SK-N-SH treated with all-trans-retinoic acid at 6 μM for 48 hours (cell line): ENCODE data around the gene ANK3.

Experiments
- ATAC-seq: fragments of 200-7000 bp; cut with Tn5 transposase; 3 replicates; pipeline ENCODE4 v1.9.1; 2020; ENCODE audit warnings: mild to moderate bottlenecking, moderate library complexity
- ARNTL ChIP-seq: fragments of 450-650 bp; formaldehyde crosslinking; IDR thresholded peaks from 2 replicates; pipeline ENCODE4 v1.5.0; 2020; ENCODE audit warnings: low read depth, mild to moderate bottlenecking, moderate library complexity, borderline replicate concordance
- BACH2 ChIP-seq: fragments of 250-450 bp; sonication (Bioruptor Pico); IDR thresholded peaks from 2 replicates; pipeline ENCODE4 v1.9.0; 2021; ENCODE audit warnings: mild to moderate bottlenecking, borderline replicate concordance
- CSDC2 ChIP-seq: fragments of 250-450 bp; sonication (Bioruptor Pico); IDR thresholded peaks from 2 replicates; pipeline ENCODE4 v1.5.0; 2020; ENCODE audit warnings: mild to moderate bottlenecking, moderate library complexity
- ESRRG ChIP-seq: fragments of 250-450 bp; sonication (Bioruptor Pico); IDR thresholded peaks from 2 replicates; pipeline ENCODE4 v1.6.1; 2021; ENCODE audit warnings: mild to moderate bottlenecking
- GLIS3 ChIP-seq: fragments of 250-450 bp; sonication (Bioruptor Pico); IDR thresholded peaks from 2 replicates; pipeline ENCODE4 v1.5.0; 2020; ENCODE audit warnings: mild to moderate bottlenecking, moderate library complexity
- ISL1 ChIP-seq: fragments of 250-450 bp; sonication (Bioruptor Pico); IDR thresholded peaks from 2 replicates; pipeline ENCODE4 v2.1.2; 2022; ENCODE audit warnings: mild to moderate bottlenecking, moderate library complexity
- OSR1 ChIP-seq: fragments of 250-450 bp; sonication (Bioruptor Pico); IDR thresholded peaks from 2 replicates; pipeline ENCODE4 v1.8.0; 2022; ENCODE audit warnings: moderate library complexity, mild to moderate bottlenecking, inconsistent platforms
- PPARA ChIP-seq: fragments of 250-450 bp; sonication (Bioruptor Pico); IDR thresholded peaks from 2 replicates; pipeline ENCODE4 v1.5.0; 2020; ENCODE audit warnings: mild to moderate bottlenecking, borderline replicate concordance
- SNAI2 ChIP-seq: fragments of 250-450 bp; sonication (Bioruptor Pico); IDR thresholded peaks from 2 replicates; pipeline ENCODE4 v1.5.0; 2020; ENCODE audit warnings: mild to moderate bottlenecking, moderate library complexity
- TCF4 ChIP-seq: fragments of 250-450 bp; sonication (Bioruptor Pico); IDR thresholded peaks from 2 replicates; pipeline ENCODE4 v1.8.0; 2021; ENCODE audit warnings: mild to moderate bottlenecking, moderate library complexity, borderline replicate concordance
- TOX ChIP-seq: fragments of 250-450 bp; sonication (Bioruptor Pico); IDR thresholded peaks from 2 replicates; pipeline ENCODE4 v1.8.0; 2021; ENCODE audit warnings: mild to moderate bottlenecking, moderate library complexity, borderline replicate concordance
- ZNF565 ChIP-seq: fragments of 450-650 bp; formaldehyde crosslinking; conservative IDR thresholded peaks from 2 replicates; pipeline ENCODE4 v1.5.0; 2020; ENCODE audit warnings: low read depth, mild to moderate bottlenecking, moderate library complexity
- ZNF70 ChIP-seq: fragments of 450-650 bp; formaldehyde crosslinking; IDR thresholded peaks from 2 replicates; pipeline ENCODE4 v1.5.0; 2020; ENCODE audit warnings: mild to moderate bottlenecking, moderate library complexity
- ZNF8 ChIP-seq: fragments of 450-650 bp; formaldehyde crosslinking; IDR thresholded peaks from 2 replicates; pipeline ENCODE4 v1.5.0; 2020; ENCODE audit warnings: mild to moderate bottlenecking, moderate library complexity
- TF ChIP-seq, protein P1 (sequence below): fragments of 250-450 bp; sonication (Bioruptor Pico); IDR thresholded peaks from 2 replicates; pipeline ENCODE4 v1.8.0; 2020; ENCODE audit warnings: mild to moderate bottlenecking, moderate library complexity, borderline replicate concordance
- TF ChIP-seq, protein P2 (sequence below): fragments of 250-450 bp; sonication (Bioruptor Pico); IDR thresholded peaks from 2 replicates; pipeline ENCODE4 v1.5.1; 2020; ENCODE audit warnings: low read depth, mild to moderate bottlenecking, moderate library complexity
- TF ChIP-seq, protein P3 (sequence below): fragments of 250-450 bp; sonication (Bioruptor Pico); IDR thresholded peaks from 2 replicates; pipeline ENCODE4 v1.5.1; 2021; ENCODE audit warnings: mild to moderate bottlenecking, moderate library complexity
- TF ChIP-seq, protein P4 (sequence below): fragments of 250-450 bp; sonication (Bioruptor Pico); IDR thresholded peaks from 2 replicates; pipeline ENCODE4 v1.8.0; 2021; ENCODE audit warnings: low read depth, mild to moderate bottlenecking, moderate library complexity, borderline replicate concordance
- TF ChIP-seq, protein P5 (sequence below): fragments of 250-450 bp; sonication (Bioruptor Pico); IDR thresholded peaks from 2 replicates; pipeline ENCODE4 v1.5.0; 2020; ENCODE audit warnings: mild to moderate bottlenecking, moderate library complexity

Gene ANK3

DNA sequence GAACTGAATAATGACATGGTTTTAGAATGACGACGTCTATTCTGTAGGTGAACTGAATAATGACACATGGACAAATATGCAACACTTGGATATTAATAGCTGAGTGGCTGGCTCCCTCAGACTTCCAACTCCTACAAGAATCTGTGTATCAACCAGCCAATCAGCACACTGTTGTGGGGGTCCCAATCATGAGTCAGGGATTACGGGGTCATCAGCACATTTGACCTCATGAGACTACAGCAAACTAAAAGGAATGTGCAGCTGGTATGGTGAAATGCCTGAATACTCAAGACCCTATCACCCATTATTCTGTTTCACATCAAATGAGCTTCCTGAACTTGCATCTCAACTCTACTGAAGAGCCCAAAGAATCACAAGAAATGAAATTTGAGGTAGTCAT is 192.5 kb downstream of the ANK3 start:
- ATAC-seq: no peak
- TF ChIP-seq ZNF565 (CRISPR knock-in tag): no peak
- TF ChIP-seq, protein P1, sequence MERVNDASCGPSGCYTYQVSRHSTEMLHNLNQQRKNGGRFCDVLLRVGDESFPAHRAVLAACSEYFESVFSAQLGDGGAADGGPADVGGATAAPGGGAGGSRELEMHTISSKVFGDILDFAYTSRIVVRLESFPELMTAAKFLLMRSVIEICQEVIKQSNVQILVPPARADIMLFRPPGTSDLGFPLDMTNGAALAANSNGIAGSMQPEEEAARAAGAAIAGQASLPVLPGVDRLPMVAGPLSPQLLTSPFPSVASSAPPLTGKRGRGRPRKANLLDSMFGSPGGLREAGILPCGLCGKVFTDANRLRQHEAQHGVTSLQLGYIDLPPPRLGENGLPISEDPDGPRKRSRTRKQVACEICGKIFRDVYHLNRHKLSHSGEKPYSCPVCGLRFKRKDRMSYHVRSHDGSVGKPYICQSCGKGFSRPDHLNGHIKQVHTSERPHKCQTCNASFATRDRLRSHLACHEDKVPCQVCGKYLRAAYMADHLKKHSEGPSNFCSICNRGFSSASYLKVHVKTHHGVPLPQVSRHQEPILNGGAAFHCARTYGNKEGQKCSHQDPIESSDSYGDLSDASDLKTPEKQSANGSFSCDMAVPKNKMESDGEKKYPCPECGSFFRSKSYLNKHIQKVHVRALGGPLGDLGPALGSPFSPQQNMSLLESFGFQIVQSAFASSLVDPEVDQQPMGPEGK (CRISPR knock-in tag): no peak
- TF ChIP-seq, protein P2, sequence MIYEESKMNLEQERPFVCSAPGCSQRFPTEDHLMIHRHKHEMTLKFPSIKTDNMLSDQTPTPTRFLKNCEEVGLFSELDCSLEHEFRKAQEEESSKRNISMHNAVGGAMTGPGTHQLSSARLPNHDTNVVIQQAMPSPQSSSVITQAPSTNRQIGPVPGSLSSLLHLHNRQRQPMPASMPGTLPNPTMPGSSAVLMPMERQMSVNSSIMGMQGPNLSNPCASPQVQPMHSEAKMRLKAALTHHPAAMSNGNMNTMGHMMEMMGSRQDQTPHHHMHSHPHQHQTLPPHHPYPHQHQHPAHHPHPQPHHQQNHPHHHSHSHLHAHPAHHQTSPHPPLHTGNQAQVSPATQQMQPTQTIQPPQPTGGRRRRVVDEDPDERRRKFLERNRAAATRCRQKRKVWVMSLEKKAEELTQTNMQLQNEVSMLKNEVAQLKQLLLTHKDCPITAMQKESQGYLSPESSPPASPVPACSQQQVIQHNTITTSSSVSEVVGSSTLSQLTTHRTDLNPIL (CRISPR knock-in tag): no peak
- no peak for TF ChIP-seq ZNF70 (CRISPR knock-in tag)
- TF ChIP-seq ZNF8 (CRISPR knock-in tag): no peak
- TF ChIP-seq TCF4 (CRISPR knock-in tag): no peak

DNA sequence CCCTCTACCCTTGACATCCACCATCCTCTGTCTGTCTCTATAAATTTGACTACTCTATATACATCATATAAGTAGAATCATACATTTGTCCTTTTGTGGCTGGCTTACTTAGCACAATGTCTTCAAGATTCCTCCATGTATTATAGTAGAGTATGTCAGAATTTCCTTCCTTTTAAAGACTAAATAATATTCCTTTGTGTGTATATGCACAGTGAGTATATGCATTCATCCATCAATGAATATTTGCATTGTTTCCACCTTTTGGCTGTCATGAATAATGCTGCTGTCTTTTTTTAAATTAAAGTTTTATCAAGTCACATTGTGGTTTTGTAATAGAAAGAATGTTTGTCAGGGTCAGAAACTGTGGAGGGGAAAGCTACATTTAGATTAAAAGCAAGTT is 195.3 kb downstream of the ANK3 start:
- TF ChIP-seq, protein P2 (CRISPR knock-in tag): no peak
- no peak for TF ChIP-seq BACH2
- TF ChIP-seq ZNF70 (CRISPR knock-in tag): no peak
- no peak for TF ChIP-seq SNAI2 (CRISPR knock-in tag)
- TF ChIP-seq ZNF8 (CRISPR knock-in tag): no peak
- TF ChIP-seq GLIS3 (CRISPR knock-in tag): no peak
- TF ChIP-seq CSDC2 (CRISPR knock-in tag): no peak
- TF ChIP-seq ESRRG (CRISPR knock-in tag): no peak
- no peak for TF ChIP-seq PPARA
- no peak for TF ChIP-seq TOX (CRISPR knock-in tag)
- no peak for TF ChIP-seq ZNF565 (CRISPR knock-in tag)
- TF ChIP-seq, protein P3, sequence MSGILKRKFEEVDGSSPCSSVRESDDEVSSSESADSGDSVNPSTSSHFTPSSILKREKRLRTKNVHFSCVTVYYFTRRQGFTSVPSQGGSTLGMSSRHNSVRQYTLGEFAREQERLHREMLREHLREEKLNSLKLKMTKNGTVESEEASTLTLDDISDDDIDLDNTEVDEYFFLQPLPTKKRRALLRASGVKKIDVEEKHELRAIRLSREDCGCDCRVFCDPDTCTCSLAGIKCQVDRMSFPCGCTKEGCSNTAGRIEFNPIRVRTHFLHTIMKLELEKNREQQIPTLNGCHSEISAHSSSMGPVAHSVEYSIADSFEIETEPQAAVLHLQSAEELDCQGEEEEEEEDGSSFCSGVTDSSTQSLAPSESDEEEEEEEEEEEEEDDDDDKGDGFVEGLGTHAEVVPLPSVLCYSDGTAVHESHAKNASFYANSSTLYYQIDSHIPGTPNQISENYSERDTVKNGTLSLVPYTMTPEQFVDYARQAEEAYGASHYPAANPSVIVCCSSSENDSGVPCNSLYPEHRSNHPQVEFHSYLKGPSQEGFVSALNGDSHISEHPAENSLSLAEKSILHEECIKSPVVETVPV: no peak
- no peak for ATAC-seq

DNA sequence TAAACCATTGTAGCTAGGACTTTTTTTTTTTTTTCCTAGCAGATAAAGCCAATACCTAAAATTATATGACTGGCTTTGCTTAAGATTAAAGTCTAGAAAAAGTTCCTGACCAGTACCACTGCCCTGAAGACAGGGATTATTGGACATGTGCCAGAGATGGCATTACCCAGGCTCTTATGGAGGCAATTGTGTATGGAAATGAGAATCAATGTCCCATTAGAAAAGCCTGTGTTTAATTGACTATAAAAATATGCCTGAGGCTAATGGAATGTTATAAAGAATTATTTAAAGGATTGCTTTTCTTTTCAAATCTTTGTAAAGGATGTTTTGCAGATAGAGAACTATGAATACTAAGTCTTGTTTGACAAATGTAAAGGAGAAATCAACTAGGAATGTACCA is 196.7 kb downstream of the ANK3 start:
- ATAC-seq: no peak
- TF ChIP-seq TOX (CRISPR knock-in tag): no peak

DNA sequence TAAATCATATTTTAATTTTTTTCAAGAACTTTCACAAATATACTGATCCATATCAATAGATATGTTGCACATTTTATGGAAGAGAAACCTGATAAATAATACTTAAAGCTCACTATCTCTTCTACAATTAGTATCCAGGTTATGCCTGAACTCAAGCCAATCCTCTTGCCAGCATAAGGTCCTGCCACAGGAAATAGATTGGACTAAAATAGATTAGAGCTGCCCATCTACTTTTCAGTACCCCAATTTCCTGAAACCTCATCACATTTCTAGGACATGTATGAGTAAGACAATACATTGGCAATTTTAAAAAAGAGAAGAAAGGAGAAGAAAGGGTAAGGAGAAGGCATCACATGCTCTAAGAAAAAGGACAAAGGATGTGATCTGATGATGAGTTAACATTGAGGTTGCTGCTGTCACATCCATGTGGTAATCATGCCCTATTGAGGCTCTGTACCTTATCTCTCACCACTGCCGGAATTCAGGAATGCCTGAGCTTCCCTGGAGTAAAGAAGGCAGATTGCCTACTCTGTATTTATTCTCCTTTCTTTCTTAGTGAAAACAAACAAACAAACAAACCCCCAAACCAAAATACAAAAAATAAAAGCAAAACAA is 199.7 kb downstream of the ANK3 start:
- TF ChIP-seq ARNTL (CRISPR knock-in tag) (no peak), OSR1 (CRISPR knock-in tag) (no peak)
- no peak for ATAC-seq

DNA sequence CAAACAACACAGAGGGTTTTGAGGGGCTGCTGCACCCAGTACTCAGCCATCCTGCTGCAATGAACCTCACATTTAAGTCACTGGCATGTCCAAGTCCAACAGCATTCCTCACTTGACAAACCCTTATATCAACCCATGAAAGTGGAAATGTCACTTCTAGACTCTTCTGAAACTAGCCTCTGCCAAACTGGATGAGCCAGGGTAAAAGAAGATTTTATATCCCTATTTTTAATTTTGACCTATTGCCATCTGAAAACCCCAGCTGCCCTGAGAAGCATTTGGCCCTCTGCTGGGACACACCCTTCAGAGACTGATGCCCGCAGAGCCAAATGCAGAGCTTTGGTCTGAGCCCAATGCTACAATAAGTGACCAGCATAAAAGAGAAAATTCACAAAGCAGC is 201.1 kb downstream of the ANK3 start:
- TF ChIP-seq ESRRG (CRISPR knock-in tag) (no peak), ISL1 (no peak), TOX (CRISPR knock-in tag) (no peak)
- TF ChIP-seq, protein P4, sequence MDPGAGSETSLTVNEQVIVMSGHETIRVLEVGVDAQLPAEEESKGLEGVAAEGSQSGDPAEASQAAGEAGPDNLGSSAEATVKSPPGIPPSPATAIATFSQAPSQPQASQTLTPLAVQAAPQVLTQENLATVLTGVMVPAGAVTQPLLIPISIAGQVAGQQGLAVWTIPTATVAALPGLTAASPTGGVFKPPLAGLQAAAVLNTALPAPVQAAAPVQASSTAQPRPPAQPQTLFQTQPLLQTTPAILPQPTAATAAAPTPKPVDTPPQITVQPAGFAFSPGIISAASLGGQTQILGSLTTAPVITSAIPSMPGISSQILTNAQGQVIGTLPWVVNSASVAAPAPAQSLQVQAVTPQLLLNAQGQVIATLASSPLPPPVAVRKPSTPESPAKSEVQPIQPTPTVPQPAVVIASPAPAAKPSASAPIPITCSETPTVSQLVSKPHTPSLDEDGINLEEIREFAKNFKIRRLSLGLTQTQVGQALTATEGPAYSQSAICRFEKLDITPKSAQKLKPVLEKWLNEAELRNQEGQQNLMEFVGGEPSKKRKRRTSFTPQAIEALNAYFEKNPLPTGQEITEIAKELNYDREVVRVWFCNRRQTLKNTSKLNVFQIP (CRISPR knock-in tag): no peak
- TF ChIP-seq, protein P5, sequence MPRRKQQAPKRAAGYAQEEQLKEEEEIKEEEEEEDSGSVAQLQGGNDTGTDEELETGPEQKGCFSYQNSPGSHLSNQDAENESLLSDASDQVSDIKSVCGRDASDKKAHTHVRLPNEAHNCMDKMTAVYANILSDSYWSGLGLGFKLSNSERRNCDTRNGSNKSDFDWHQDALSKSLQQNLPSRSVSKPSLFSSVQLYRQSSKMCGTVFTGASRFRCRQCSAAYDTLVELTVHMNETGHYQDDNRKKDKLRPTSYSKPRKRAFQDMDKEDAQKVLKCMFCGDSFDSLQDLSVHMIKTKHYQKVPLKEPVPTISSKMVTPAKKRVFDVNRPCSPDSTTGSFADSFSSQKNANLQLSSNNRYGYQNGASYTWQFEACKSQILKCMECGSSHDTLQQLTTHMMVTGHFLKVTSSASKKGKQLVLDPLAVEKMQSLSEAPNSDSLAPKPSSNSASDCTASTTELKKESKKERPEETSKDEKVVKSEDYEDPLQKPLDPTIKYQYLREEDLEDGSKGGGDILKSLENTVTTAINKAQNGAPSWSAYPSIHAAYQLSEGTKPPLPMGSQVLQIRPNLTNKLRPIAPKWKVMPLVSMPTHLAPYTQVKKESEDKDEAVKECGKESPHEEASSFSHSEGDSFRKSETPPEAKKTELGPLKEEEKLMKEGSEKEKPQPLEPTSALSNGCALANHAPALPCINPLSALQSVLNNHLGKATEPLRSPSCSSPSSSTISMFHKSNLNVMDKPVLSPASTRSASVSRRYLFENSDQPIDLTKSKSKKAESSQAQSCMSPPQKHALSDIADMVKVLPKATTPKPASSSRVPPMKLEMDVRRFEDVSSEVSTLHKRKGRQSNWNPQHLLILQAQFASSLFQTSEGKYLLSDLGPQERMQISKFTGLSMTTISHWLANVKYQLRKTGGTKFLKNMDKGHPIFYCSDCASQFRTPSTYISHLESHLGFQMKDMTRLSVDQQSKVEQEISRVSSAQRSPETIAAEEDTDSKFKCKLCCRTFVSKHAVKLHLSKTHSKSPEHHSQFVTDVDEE (CRISPR knock-in tag): no peak
- TF ChIP-seq, protein P3: no peak
- TF ChIP-seq, protein P1 (CRISPR knock-in tag): no peak
- ATAC-seq: no peak
